K562 (cell line): ENCODE results near the gene CRYBA4.

Source experiments
- CEBPZ ChIP-seq: fragments of 150-350 bp; IDR thresholded peaks from 2 replicates; pipeline ENCODE4 v1.6.1; 2014; ENCODE audit warnings: low read depth, mild to moderate bottlenecking, low read length, borderline replicate concordance
- FOXJ2 ChIP-seq: fragments of 200-800 bp; sonication (Bioruptor generic); IDR thresholded peaks from 2 replicates; pipeline ENCODE4 v1.6.1; 2016; ENCODE audit warnings: missing genetic modification characterization, missing compliant biosample characterization
- HLTF ChIP-seq: fragments of 450-650 bp; IDR thresholded peaks from 2 replicates; pipeline ENCODE4 v1.6.1; 2016
- HMGXB4 ChIP-seq: sonication (generic); formaldehyde crosslinking; IDR thresholded peaks from 2 replicates; pipeline ENCODE4 v1.8.1; 2023; ENCODE audit warnings: mild to moderate bottlenecking, missing genetic modification reagents
- ZNF398 ChIP-seq: fragments of 250-450 bp; sonication (Bioruptor Pico); IDR thresholded peaks from 2 replicates; pipeline ENCODE4 v1.8.0; 2021; ENCODE audit warnings: moderate library complexity, mild to moderate bottlenecking, inconsistent platforms
- TF ChIP-seq, protein P1 (sequence below): fragments of 250-450 bp; sonication (Bioruptor Pico); IDR thresholded peaks from 2 replicates; pipeline ENCODE4 v1.5.0; 2021; ENCODE audit warnings: mild to moderate bottlenecking, borderline replicate concordance

- no peak for TF ChIP-seq HMGXB4 (CRISPR knock-in tag)
- TF ChIP-seq ZNF398 (CRISPR knock-in tag): no peak
- no peak for TF ChIP-seq CEBPZ
- TF ChIP-seq HLTF: no peak
- TF ChIP-seq, protein P1, sequence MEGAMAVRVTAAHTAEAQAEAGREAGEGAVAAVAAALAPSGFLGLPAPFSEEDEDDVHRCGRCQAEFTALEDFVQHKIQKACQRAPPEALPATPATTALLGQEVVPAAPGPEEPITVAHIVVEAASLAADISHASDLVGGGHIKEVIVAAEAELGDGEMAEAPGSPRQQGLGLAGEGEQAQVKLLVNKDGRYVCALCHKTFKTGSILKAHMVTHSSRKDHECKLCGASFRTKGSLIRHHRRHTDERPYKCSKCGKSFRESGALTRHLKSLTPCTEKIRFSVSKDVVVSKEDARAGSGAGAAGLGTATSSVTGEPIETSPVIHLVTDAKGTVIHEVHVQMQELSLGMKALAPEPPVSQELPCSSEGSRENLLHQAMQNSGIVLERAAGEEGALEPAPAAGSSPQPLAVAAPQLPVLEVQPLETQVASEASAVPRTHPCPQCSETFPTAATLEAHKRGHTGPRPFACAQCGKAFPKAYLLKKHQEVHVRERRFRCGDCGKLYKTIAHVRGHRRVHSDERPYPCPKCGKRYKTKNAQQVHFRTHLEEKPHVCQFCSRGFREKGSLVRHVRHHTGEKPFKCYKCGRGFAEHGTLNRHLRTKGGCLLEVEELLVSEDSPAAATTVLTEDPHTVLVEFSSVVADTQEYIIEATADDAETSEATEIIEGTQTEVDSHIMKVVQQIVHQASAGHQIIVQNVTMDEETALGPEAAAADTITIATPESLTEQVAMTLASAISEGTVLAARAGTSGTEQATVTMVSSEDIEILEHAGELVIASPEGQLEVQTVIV (CRISPR knock-in tag): no peak
- TF ChIP-seq FOXJ2 (tag): no peak
Measured at GRCh38 chr22:26672060-26672471, 50.3 kb downstream of the CRYBA4 start.
